HL-60 (cell line): ENCODE results near the gene RFK.

ENCODE experiments used
- POLR2AphosphoS5 ChIP-seq: IDR thresholded peaks from 2 replicates; pipeline ENCODE4 v1.6.1; 2012; ENCODE audit warnings: low read depth
- TF ChIP-seq, protein P1 (sequence below): IDR thresholded peaks from one replicate; pipeline ENCODE4 v1.5.1; 2011; ENCODE audit warnings: low read length, control low read depth, inconsistent platforms; ENCODE audit not compliant: insufficient read depth

GRCh38 chr9:76425677-76426453 lies 31.6 kb upstream of the RFK start:
- TF ChIP-seq, protein P1, sequence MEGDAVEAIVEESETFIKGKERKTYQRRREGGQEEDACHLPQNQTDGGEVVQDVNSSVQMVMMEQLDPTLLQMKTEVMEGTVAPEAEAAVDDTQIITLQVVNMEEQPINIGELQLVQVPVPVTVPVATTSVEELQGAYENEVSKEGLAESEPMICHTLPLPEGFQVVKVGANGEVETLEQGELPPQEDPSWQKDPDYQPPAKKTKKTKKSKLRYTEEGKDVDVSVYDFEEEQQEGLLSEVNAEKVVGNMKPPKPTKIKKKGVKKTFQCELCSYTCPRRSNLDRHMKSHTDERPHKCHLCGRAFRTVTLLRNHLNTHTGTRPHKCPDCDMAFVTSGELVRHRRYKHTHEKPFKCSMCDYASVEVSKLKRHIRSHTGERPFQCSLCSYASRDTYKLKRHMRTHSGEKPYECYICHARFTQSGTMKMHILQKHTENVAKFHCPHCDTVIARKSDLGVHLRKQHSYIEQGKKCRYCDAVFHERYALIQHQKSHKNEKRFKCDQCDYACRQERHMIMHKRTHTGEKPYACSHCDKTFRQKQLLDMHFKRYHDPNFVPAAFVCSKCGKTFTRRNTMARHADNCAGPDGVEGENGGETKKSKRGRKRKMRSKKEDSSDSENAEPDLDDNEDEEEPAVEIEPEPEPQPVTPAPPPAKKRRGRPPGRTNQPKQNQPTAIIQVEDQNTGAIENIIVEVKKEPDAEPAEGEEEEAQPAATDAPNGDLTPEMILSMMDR = no peak
- no peak for TF ChIP-seq POLR2AphosphoS5
